ENCODE data around the gene WNT9B. TPM values are rescaled to one million over a fixed set of nuclear protein-coding genes. Genes with fewer than 3 reads are reported as not detected.

The WNT9B gene
- total and polyA plus RNA-seq, 12 donors = 0.07 to 2.0 (median 0.55) TPM; not detected in 3

DNA sequence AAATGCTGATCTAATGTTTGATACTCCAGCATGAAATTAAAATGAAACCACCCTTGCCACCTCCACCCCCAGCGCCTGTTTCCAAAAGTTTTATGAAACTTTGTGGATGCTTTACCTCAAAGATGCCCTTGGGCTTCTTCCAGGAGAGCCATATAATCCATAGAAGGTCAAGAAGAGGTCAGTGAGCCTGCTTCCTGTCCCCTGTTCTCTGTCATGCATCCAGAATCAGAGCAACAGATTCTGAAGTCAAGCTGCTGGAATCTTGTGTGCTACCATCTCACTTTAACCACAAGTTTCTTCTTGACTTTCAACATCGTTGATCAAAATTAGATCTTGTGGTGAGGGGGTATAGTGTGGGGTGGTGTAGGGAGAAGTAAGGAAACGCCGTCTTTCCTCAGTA lies 80.2 kb downstream of the WNT9B start:
- H3K27me3 ChIP-seq = no peaks in the 10 kb centered on the region
- no peak overlapping the region for H3K4me3 ChIP-seq
- no peak for DNase-seq
- no peaks in the 10 kb centered on the region for H3K9me3 ChIP-seq (replicated peaks in 1 of 3)
- peaks cover 0 to 25% of the 10 kb centered on the region in 2 donors for H3K4me1 ChIP-seq (replicated peaks in 1 of 2)
- TF ChIP-seq POLR2A (IDR thresholded peaks at IDR 0.05) (no peak), CTCF (IDR thresholded peaks at IDR 0.05) (no peak)
- H3K27ac ChIP-seq = no peak overlapping the region
- intact Hi-C loops (cut with DNase I) = no loop called here
- H3K36me3 ChIP-seq (replicated peaks in 1 of 2) = peaks cover 0 to 71% of the 10 kb centered on the region in 2 donors
- WGBS, 4 donors = 82 to 90% (median 86%) methylated on average over 4 of the region's 4 CpGs

DNA sequence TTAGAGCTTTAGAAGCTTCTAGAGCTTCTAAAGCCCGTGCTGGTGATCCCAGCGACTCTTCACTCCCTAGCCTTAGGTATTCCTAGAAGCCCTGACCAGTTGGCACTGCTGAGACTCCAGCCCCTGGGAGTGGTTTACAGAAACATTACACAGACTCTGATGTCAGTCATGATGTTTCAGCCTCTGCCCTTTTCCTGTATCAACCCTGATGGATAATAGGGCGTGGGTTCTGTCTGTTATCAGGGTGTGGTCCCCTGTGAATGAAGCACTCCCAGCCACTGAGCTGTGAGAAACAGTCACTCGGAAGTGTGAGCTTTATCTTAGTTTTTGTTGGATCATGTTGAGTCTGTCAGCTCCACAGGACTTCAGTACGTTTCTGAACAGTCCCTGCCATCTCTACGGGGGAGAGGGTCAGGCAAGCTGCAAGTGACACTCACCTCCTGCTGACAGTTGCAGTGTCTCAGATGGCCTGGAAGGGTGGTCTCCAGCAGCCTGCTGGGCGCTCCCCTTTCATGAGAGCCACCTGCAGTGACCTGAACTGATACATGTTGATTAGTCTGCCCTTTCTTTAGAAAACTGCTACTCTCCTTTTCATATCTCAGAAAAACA lies 84.4 kb downstream of the WNT9B start:
- no peak for DNase-seq
- H3K36me3 ChIP-seq (replicated peaks in 1 of 2) = peaks cover 0 to 98% of the 10 kb centered on the region in 2 donors
- no peak overlapping the region for H3K27ac ChIP-seq
- TF ChIP-seq CTCF (IDR thresholded peaks at IDR 0.05) = no peak
- no peak for TF ChIP-seq POLR2A (IDR thresholded peaks at IDR 0.05)
- H3K4me1 ChIP-seq (replicated peaks in 1 of 2) = no peaks in the 10 kb centered on the region
- WGBS, 4 donors = 72 to 83% (median 76%) methylated on average over 7 of the region's 7 CpGs
- no peaks in the 10 kb centered on the region for H3K9me3 ChIP-seq (replicated peaks in 1 of 3)
- no peak overlapping the region for H3K4me3 ChIP-seq
- intact Hi-C loops (cut with DNase I) = loop anchor here in 1 of 2 donors (2.0 kb wide), 1 partner anchor 93 kb away; no protein-coding TSS in a partner anchor
- H3K27me3 ChIP-seq = no peaks in the 10 kb centered on the region

Small RNAs within 50 kb of the gene (small RNA-seq; reads per million reads assigned to genes)
- 0 reads per million in 2 donors for gene RNU6ATAC3P

Other genes starting within 250 kb of the WNT9B start
- 1 to 10 TPM in 3 of 9 donors, under 1 TPM in 4, not detected in 2; 0.17 to 1.1 (median 0.46) TPM for gene WNT3, start 32.9 kb upstream of the WNT9B start, total RNA-seq
- gene WNT3, start 32.9 kb upstream of the WNT9B start, polyA plus RNA-seq = 1 to 10 TPM in 1 of 3 donors, under 1 TPM in 2; 0.16 to 1.0 (median 0.40) TPM
- gene GOSR2, start 71.6 kb downstream of the WNT9B start, total RNA-seq = 10 to 100 TPM; 32.3 to 69.0 (median 46.8) TPM
- 10 to 100 TPM; 14.4 to 69.2 (median 17.9) TPM for gene GOSR2, start 71.6 kb downstream of the WNT9B start, polyA plus RNA-seq
- gene RPRML, start 127.7 kb downstream of the WNT9B start, total RNA-seq = not detected
- under 1 TPM in 1 of 3 donors, not detected in 2; 0.07 TPM for gene RPRML, start 127.7 kb downstream of the WNT9B start, polyA plus RNA-seq

Data from adrenal gland (tissue), 12 donors.